ENCODE measurements around the gene PTPRT.

Gene PTPRT

DNA sequence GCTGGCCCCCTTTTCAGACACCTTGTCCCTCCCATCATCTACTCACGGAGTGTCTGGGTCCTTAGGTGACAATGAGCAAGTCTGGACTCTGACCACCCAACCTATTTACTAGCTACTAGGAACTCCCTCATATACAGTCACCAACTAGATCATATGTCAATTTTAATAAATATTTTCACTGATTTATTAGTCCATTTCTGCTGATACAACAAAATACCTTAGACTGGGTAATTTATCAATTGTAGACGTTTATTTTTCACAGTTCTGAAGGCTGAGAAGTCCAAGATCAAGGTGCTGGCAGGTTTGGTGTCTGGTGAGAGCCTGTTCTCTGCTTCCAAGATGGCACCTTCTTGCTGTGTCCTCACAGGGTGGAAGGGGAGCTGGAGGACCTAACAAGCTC is 229.7 kb downstream of the PTPRT start:
- WGBS, result 71% methylated on average over 1 of the region's 2 CpGs
- H3K18ac ChIP-seq (ENCODE audit: low read depth in 1 of 2, low read length in 2 of 2), result no peak overlapping the region

DNA sequence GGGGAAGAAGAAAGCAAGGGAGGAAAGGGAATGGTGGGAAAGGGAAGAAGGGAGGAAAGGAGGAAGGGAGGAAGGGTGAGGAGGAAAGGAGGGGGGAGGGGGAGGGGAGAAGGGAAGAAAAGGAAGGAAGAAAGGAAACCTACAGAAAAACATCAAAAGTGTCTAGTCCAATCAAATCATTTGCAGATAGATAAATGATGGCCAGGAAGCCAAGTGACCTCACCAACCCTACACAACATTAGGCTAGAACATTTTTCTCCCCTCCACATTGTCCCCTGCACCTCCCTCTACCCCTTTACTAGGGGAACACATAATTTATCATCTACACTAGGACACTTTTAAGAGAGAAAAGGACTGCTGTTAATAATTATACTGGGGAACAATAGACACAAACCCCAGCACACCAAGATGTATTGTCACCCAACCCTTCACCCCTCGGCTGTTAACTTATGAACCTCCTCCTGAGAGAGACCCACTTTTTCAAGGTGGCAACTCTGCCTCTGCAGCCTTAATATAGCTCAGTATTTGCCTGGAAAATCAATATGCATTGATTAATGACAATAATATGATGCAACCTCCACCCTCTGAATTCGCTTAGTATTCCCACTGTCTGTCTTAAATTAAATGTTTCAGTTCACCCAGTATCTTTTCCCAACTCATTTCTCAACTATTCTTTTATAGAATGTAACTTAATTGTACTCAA is 231.2 kb downstream of the PTPRT start:
- no peak overlapping the region for H4K8ac ChIP-seq (ENCODE audit: low read length)
- H2AFZ ChIP-seq (ENCODE audit: low read depth, low read length), result no peak overlapping the region
- H3K36me3 ChIP-seq (ENCODE audit: control insufficient read depth in 1 of 2, insufficient read depth in 2 of 2, low read depth in 1 of 2, low read length in 2 of 2), result no peaks in the 10 kb centered on the region
- H3K9ac ChIP-seq (ENCODE audit: low read length), result no peak overlapping the region
- no peak overlapping the region for H2BK15ac ChIP-seq (ENCODE audit: low read depth, poor library complexity, severe bottlenecking)
- H3K4me2 ChIP-seq (ENCODE audit: low read length, poor library complexity, severe bottlenecking), result no peak overlapping the region
- no peak overlapping the region for H3K27ac ChIP-seq (ENCODE audit: low read length, poor library complexity, severe bottlenecking)
- WGBS, result 44% methylated on average over 1 of the region's 2 CpGs
- no peaks in the 10 kb centered on the region for H3K27me3 ChIP-seq (ENCODE audit: control insufficient read depth in 1 of 2, insufficient read depth in 1 of 2, low read length in 2 of 2)
- H2AK5ac ChIP-seq (ENCODE audit: low read length, severe bottlenecking), result no peak overlapping the region
- H3K18ac ChIP-seq (ENCODE audit: low read depth in 1 of 2, low read length in 2 of 2), result no peak overlapping the region
- H3K14ac ChIP-seq (ENCODE audit: low read length in 2 of 2), result no peak overlapping the region
- no peak for DNase-seq
- no peaks in the 10 kb centered on the region for H3K79me1 ChIP-seq (replicated peaks; ENCODE audit: low read length, poor library complexity, severe bottlenecking)
- no peak overlapping the region for H2BK5ac ChIP-seq (ENCODE audit: low read depth, low read length, poor library complexity, severe bottlenecking)
- H3K4me3 ChIP-seq (ENCODE audit: insufficient read depth in 1 of 2, low read depth in 1 of 2, low read length in 2 of 2), result no peak overlapping the region
- H4K91ac ChIP-seq (ENCODE audit: low read length), result no peak overlapping the region
- no peak overlapping the region for H3K23ac ChIP-seq (ENCODE audit: low read length in 2 of 2)
- H3K9me3 ChIP-seq (ENCODE audit: control insufficient read depth, low read length), result no peaks in the 10 kb centered on the region
- no peaks in the 10 kb centered on the region for H3K4me1 ChIP-seq (ENCODE audit: control insufficient read depth, insufficient read depth, low read depth, low read length)
- H3K4ac ChIP-seq (ENCODE audit: low read depth in 1 of 2, low read length in 2 of 2), result no peak overlapping the region
- H2BK120ac ChIP-seq (ENCODE audit: low read depth, low read length), result no peak overlapping the region
- no peak overlapping the region for H2BK12ac ChIP-seq (ENCODE audit: low read length in 2 of 2)

More for the DNA sequence above, 229.7 kb downstream of the PTPRT start:
- no peak overlapping the region for H3K14ac ChIP-seq (ENCODE audit: low read length in 2 of 2)
- H2BK120ac ChIP-seq (ENCODE audit: low read depth, low read length), result no peak overlapping the region
- no peak overlapping the region for H3K4me2 ChIP-seq (ENCODE audit: low read length, poor library complexity, severe bottlenecking)
- H3K4me3 ChIP-seq (ENCODE audit: insufficient read depth in 1 of 2, low read depth in 1 of 2, low read length in 2 of 2), result no peak overlapping the region
- no peak overlapping the region for H3K23ac ChIP-seq (ENCODE audit: low read length in 2 of 2)
- H2AK5ac ChIP-seq (ENCODE audit: low read length, severe bottlenecking), result no peak overlapping the region
- H2BK5ac ChIP-seq (ENCODE audit: low read depth, low read length, poor library complexity, severe bottlenecking), result no peak overlapping the region
- H3K27me3 ChIP-seq (ENCODE audit: control insufficient read depth in 1 of 2, insufficient read depth in 1 of 2, low read length in 2 of 2), result no peaks in the 10 kb centered on the region
- H2AFZ ChIP-seq (ENCODE audit: low read depth, low read length), result no peak overlapping the region
- no peak for DNase-seq
- no peak overlapping the region for H4K8ac ChIP-seq (ENCODE audit: low read length)
- H2BK15ac ChIP-seq (ENCODE audit: low read depth, poor library complexity, severe bottlenecking), result no peak overlapping the region
- no peak overlapping the region for H2BK12ac ChIP-seq (ENCODE audit: low read length in 2 of 2)
- H3K27ac ChIP-seq (ENCODE audit: low read length, poor library complexity, severe bottlenecking), result no peak overlapping the region
- H3K9me3 ChIP-seq (ENCODE audit: control insufficient read depth, low read length), result no peaks in the 10 kb centered on the region
- H3K79me1 ChIP-seq (replicated peaks; ENCODE audit: low read length, poor library complexity, severe bottlenecking), result no peaks in the 10 kb centered on the region
- H3K4me1 ChIP-seq (ENCODE audit: control insufficient read depth, insufficient read depth, low read depth, low read length), result no peaks in the 10 kb centered on the region
- H4K91ac ChIP-seq (ENCODE audit: low read length), result no peak overlapping the region
- H3K9ac ChIP-seq (ENCODE audit: low read length), result no peak overlapping the region
- no peaks in the 10 kb centered on the region for H3K36me3 ChIP-seq (ENCODE audit: control insufficient read depth in 1 of 2, insufficient read depth in 2 of 2, low read depth in 1 of 2, low read length in 2 of 2)
- H3K4ac ChIP-seq (ENCODE audit: low read depth in 1 of 2, low read length in 2 of 2), result no peak overlapping the region

GRCh38 chr20:42957704-42958095 is 232.0 kb downstream of the PTPRT start:
- no peaks in the 10 kb centered on the region for H3K36me3 ChIP-seq (ENCODE audit: control insufficient read depth in 1 of 2, insufficient read depth in 2 of 2, low read depth in 1 of 2, low read length in 2 of 2)
- no peak overlapping the region for H4K91ac ChIP-seq (ENCODE audit: low read length)
- H3K4me2 ChIP-seq (ENCODE audit: low read length, poor library complexity, severe bottlenecking), result no peak overlapping the region
- H2BK12ac ChIP-seq (ENCODE audit: low read length in 2 of 2), result no peak overlapping the region
- no peaks in the 10 kb centered on the region for H3K27me3 ChIP-seq (ENCODE audit: control insufficient read depth in 1 of 2, insufficient read depth in 1 of 2, low read length in 2 of 2)
- H4K8ac ChIP-seq (ENCODE audit: low read length), result no peak overlapping the region
- H3K9me3 ChIP-seq (ENCODE audit: control insufficient read depth, low read length), result no peaks in the 10 kb centered on the region
- DNase-seq, result no peak
- no peak overlapping the region for H2BK120ac ChIP-seq (ENCODE audit: low read depth, low read length)
- no peak overlapping the region for H3K27ac ChIP-seq (ENCODE audit: low read length, poor library complexity, severe bottlenecking)
- no peak overlapping the region for H2BK15ac ChIP-seq (ENCODE audit: low read depth, poor library complexity, severe bottlenecking)
- H3K9ac ChIP-seq (ENCODE audit: low read length), result no peak overlapping the region
- H3K4me1 ChIP-seq (ENCODE audit: control insufficient read depth, insufficient read depth, low read depth, low read length), result no peaks in the 10 kb centered on the region
- H3K4ac ChIP-seq (ENCODE audit: low read depth in 1 of 2, low read length in 2 of 2), result no peak overlapping the region
- H3K79me1 ChIP-seq (replicated peaks; ENCODE audit: low read length, poor library complexity, severe bottlenecking), result no peaks in the 10 kb centered on the region
- 83% methylated on average over 1 of the region's 1 CpG for WGBS
- no peak overlapping the region for H3K18ac ChIP-seq (ENCODE audit: low read depth in 1 of 2, low read length in 2 of 2)
- no peak overlapping the region for H2BK5ac ChIP-seq (ENCODE audit: low read depth, low read length, poor library complexity, severe bottlenecking)
- H3K4me3 ChIP-seq (ENCODE audit: insufficient read depth in 1 of 2, low read depth in 1 of 2, low read length in 2 of 2), result no peak overlapping the region
- H2AFZ ChIP-seq (ENCODE audit: low read depth, low read length), result no peak overlapping the region
- no peak overlapping the region for H3K14ac ChIP-seq (ENCODE audit: low read length in 2 of 2)
- no peak overlapping the region for H3K23ac ChIP-seq (ENCODE audit: low read length in 2 of 2)
- no peak overlapping the region for H2AK5ac ChIP-seq (ENCODE audit: low read length, severe bottlenecking)

- no peak overlapping the region for H4K91ac ChIP-seq (ENCODE audit: low read length)
- H3K36me3 ChIP-seq (ENCODE audit: control insufficient read depth in 1 of 2, insufficient read depth in 2 of 2, low read depth in 1 of 2, low read length in 2 of 2), result no peaks in the 10 kb centered on the region
- DNase-seq, result no peak
- H2BK5ac ChIP-seq (ENCODE audit: low read depth, low read length, poor library complexity, severe bottlenecking), result no peak overlapping the region
- no peak overlapping the region for H3K14ac ChIP-seq (ENCODE audit: low read length in 2 of 2)
- 65% methylated on average over 6 of the region's 9 CpGs for WGBS
- H3K4ac ChIP-seq (ENCODE audit: low read depth in 1 of 2, low read length in 2 of 2), result no peak overlapping the region
- no peaks in the 10 kb centered on the region for H3K27me3 ChIP-seq (ENCODE audit: control insufficient read depth in 1 of 2, insufficient read depth in 1 of 2, low read length in 2 of 2)
- H3K4me2 ChIP-seq (ENCODE audit: low read length, poor library complexity, severe bottlenecking), result no peak overlapping the region
- H3K79me1 ChIP-seq (replicated peaks; ENCODE audit: low read length, poor library complexity, severe bottlenecking), result no peaks in the 10 kb centered on the region
- no peak overlapping the region for H2BK120ac ChIP-seq (ENCODE audit: low read depth, low read length)
- H3K23ac ChIP-seq (ENCODE audit: low read length in 2 of 2), result no peak overlapping the region
- H2AK5ac ChIP-seq (ENCODE audit: low read length, severe bottlenecking), result no peak overlapping the region
- H3K4me1 ChIP-seq (ENCODE audit: control insufficient read depth, insufficient read depth, low read depth, low read length), result no peaks in the 10 kb centered on the region
- no peak overlapping the region for H2AFZ ChIP-seq (ENCODE audit: low read depth, low read length)
- H2BK12ac ChIP-seq (ENCODE audit: low read length in 2 of 2), result no peak overlapping the region
- no peak overlapping the region for H3K27ac ChIP-seq (ENCODE audit: low read length, poor library complexity, severe bottlenecking)
- no peak overlapping the region for H2BK15ac ChIP-seq (ENCODE audit: low read depth, poor library complexity, severe bottlenecking)
- H3K9ac ChIP-seq (ENCODE audit: low read length), result no peak overlapping the region
- H3K18ac ChIP-seq (ENCODE audit: low read depth in 1 of 2, low read length in 2 of 2), result no peak overlapping the region
- no peak overlapping the region for H3K4me3 ChIP-seq (ENCODE audit: insufficient read depth in 1 of 2, low read depth in 1 of 2, low read length in 2 of 2)
- H3K9me3 ChIP-seq (ENCODE audit: control insufficient read depth, low read length), result no peaks in the 10 kb centered on the region
- no peak overlapping the region for H4K8ac ChIP-seq (ENCODE audit: low read length)
Observed at GRCh38 chr20:42957018-42957703, 232.5 kb downstream of the PTPRT start.
